A549 (cell line): ENCODE measurements around the gene RUNX2. TPM values are rescaled to one million over a fixed set of nuclear protein-coding genes. Genes with fewer than 3 reads are reported as not detected.

ENCODE experiments used
- ATAC-seq, 2 experiments: fragments of 200-7000 bp in 1 of 2; fragments of >200 bp in 1 of 2; cut with Nextera tagmentation in 1 of 2; cut with Tn5 transposase in 1 of 2; 3 replicates each; pipeline versions ENCODE4 v1.8.0 to v1.9.1; 2018 to 2020; ENCODE audit warnings: mild to moderate bottlenecking in 1 of 2, moderate library complexity in 1 of 2
- CTCF ChIA-PET: fragments of 300-600 bp; sonication (Branson Sonifier 250); formaldehyde crosslinking; extraction: SDS; loops from one replicate; lab custom pipeline; 2021; ENCODE audit warnings: antibody characterized with exemption, inconsistent platforms; lab: Yijun Ruan, JAX
- POLR2A ChIA-PET: fragments of 350-600 bp; formaldehyde crosslinking; extraction: SDS; loops from one replicate; lab custom pipeline; 2021; ENCODE audit warnings: antibody characterized with exemption, inconsistent platforms; lab: Yijun Ruan, JAX
- DNase-seq, 2 experiments: peaks; one replicate each; pipeline versions ENCODE4 v3.0.0 to v3.0.0-alpha.2; 2011 to 2016; ENCODE audit warnings: low read depth in 1 of 2, low spot score in 1 of 2
- FAIRE-seq: peaks from 2 replicates; lab custom pipeline; 2011; peaks lifted over from hg19 to GRCh38; lab: Jason Lieb, UNC
- H3K27ac ChIP-seq, 2 experiments: fragments of >200 bp; sonication (Bioruptor Twin); formaldehyde crosslinking; 3 replicates each; pipeline ENCODE4 v1.5.1; 2016 to 2017
- H3K4me1 ChIP-seq: fragments of >200 bp; sonication (Bioruptor Twin); formaldehyde crosslinking; 3 replicates; pipeline ENCODE4 v1.6.1; 2016
- H3K4me2 ChIP-seq: fragments of >200 bp; sonication (Bioruptor Twin); formaldehyde crosslinking; 3 replicates; pipeline ENCODE4 v1.6.1; 2016
- H3K4me3 ChIP-seq: fragments of >200 bp; sonication (Bioruptor Twin); formaldehyde crosslinking; 3 replicates; pipeline ENCODE4 v1.5.1; 2016
- H3K9me3 ChIP-seq: fragments of >200 bp; sonication (Bioruptor Twin); formaldehyde crosslinking; 3 replicates; pipeline ENCODE4 v1.6.1; 2016
- CBX8 ChIP-seq: fragments of 200-600 bp; sonication (generic); IDR thresholded peaks from 2 replicates; pipeline ENCODE4 v1.6.1; 2016
- CHD2 ChIP-seq: fragments of 150-350 bp; IDR thresholded peaks from 2 replicates; pipeline ENCODE4 v1.6.1; 2014; ENCODE audit warnings: low read length; ENCODE audit not compliant: partially characterized antibody
- EHF ChIP-seq: fragments of 250-450 bp; sonication (Bioruptor Pico); IDR thresholded peaks from 2 replicates; pipeline ENCODE4 v1.5.0; 2020; ENCODE audit warnings: mild to moderate bottlenecking
- ELK1 ChIP-seq: fragments of 150-350 bp; IDR thresholded peaks from 2 replicates; pipeline ENCODE4 v1.6.1; 2014; ENCODE audit warnings: low read depth, mild to moderate bottlenecking, low read length
- EP300 ChIP-seq, 2 experiments: fragments of >200 bp; sonication (Bioruptor Twin); formaldehyde crosslinking; IDR thresholded peaks; 2 replicates in 1 of 2; 3 replicates in 1 of 2; pipeline ENCODE4 v1.6.1; 2016 to 2017
- FOXS1 ChIP-seq: fragments of 250-450 bp; sonication (Bioruptor Pico); IDR thresholded peaks from 2 replicates; pipeline ENCODE4 v1.5.0; 2020; ENCODE audit warnings: mild to moderate bottlenecking, moderate library complexity
- HDAC2 ChIP-seq: fragments of 200-600 bp; sonication (generic); IDR thresholded peaks from 2 replicates; pipeline ENCODE4 v1.6.1; 2016
- HOXA7 ChIP-seq: fragments of 250-450 bp; sonication (Bioruptor Pico); IDR thresholded peaks from 2 replicates; pipeline ENCODE4 v1.5.0; 2020; ENCODE audit warnings: mild to moderate bottlenecking, moderate library complexity
- MAZ ChIP-seq: fragments of 150-350 bp; IDR thresholded peaks from 2 replicates; pipeline ENCODE4 v1.6.1; 2014; ENCODE audit warnings: antibody characterized with exemption, low read depth, low read length, borderline replicate concordance
- NFE2L2 ChIP-seq: fragments of 150-350 bp; conservative IDR thresholded peaks from 2 replicates; pipeline ENCODE4 v1.6.1; 2014; ENCODE audit warnings: low read length
- NR3C1 ChIP-seq: fragments of >200 bp; sonication (Bioruptor Twin); formaldehyde crosslinking; IDR thresholded peaks from 3 replicates; pipeline ENCODE4 v1.6.1; 2017
- PHF8 ChIP-seq: fragments of 200-600 bp; sonication (generic); IDR thresholded peaks from 2 replicates; pipeline ENCODE4 v1.6.1; 2016; ENCODE audit warnings: low read depth, mild to moderate bottlenecking, antibody characterized with exemption, moderate library complexity, borderline replicate concordance
- RAD21 ChIP-seq, 2 experiments: fragments of >200 bp in 1 of 2; sonication (Bioruptor Twin) in 1 of 2; formaldehyde crosslinking in 1 of 2; IDR thresholded peaks in 1 of 2; conservative IDR thresholded peaks in 1 of 2; 2 replicates in 1 of 2; 3 replicates in 1 of 2; pipeline ENCODE4 v1.6.1; 2012 to 2018; ENCODE audit warnings: inconsistent platforms in 1 of 2
- RARB ChIP-seq: fragments of 250-450 bp; sonication (Bioruptor Pico); IDR thresholded peaks from 2 replicates; pipeline ENCODE4 v1.8.0; 2021; ENCODE audit warnings: mild to moderate bottlenecking, moderate library complexity
- RNF2 ChIP-seq: fragments of 200-600 bp; sonication (generic); IDR thresholded peaks from 2 replicates; pipeline ENCODE4 v1.6.1; 2016; ENCODE audit warnings: low read depth, mild to moderate bottlenecking, antibody characterized with exemption, moderate library complexity, borderline replicate concordance
- TFCP2L1 ChIP-seq: fragments of 250-450 bp; sonication (Bioruptor Pico); IDR thresholded peaks from 2 replicates; pipeline ENCODE4 v1.5.0; 2021; ENCODE audit warnings: mild to moderate bottlenecking
- ZC3H11A ChIP-seq: fragments of 450-650 bp; IDR thresholded peaks from 2 replicates; pipeline ENCODE4 v1.6.1; 2014; ENCODE audit warnings: antibody characterized with exemption, mild to moderate bottlenecking
- ZNF302 ChIP-seq: fragments of 250-450 bp; sonication (Bioruptor Pico); IDR thresholded peaks from 2 replicates; pipeline ENCODE4 v1.9.0; 2021; ENCODE audit warnings: inconsistent platforms, mild to moderate bottlenecking, moderate library complexity
- WGBS: methylation state at CpG from one replicate; pipeline ENCODE4 v1.1.6; 2017; ENCODE audit errors: missing lambda C conversion rate; 5-methylcytosine and 5-hydroxymethylcytosine counted together
- polyA plus RNA-seq, 4 experiments: library from polyadenylated mRNA; depleted of rRNA in 3 of 4; stranded (reverse); fragments of >200 nt; fragmentation: RNase III in 1 of 4; extraction: RNeasy Plus Mini Kit Qiagen cat#74134 plus additional on column Dnase treatment in 1 of 4; gene quantifications; 2 replicates in 3 of 4; 3 replicates in 1 of 4; pipeline ENCODE4 v1.2.3, GENCODE V29; 2011 to 2017
- TF ChIP-seq, protein P1 (sequence below): IDR thresholded peaks from 2 replicates; pipeline ENCODE4 v1.6.1; 2012; ENCODE audit warnings: low read depth, borderline replicate concordance
- TF ChIP-seq, protein P2 (sequence below): fragments of >200 bp; sonication (Bioruptor Twin); formaldehyde crosslinking; IDR thresholded peaks from 3 replicates; pipeline ENCODE4 v1.5.1; 2016
- TF ChIP-seq, protein P3 (sequence below): IDR thresholded peaks from 2 replicates; pipeline ENCODE4 v1.6.1; 2012
- TF ChIP-seq, protein P4 (sequence below): fragments of 250-450 bp; sonication (Bioruptor Pico); IDR thresholded peaks from 2 replicates; pipeline ENCODE4 v1.5.0; 2021; ENCODE audit warnings: mild to moderate bottlenecking, moderate library complexity, borderline replicate concordance
- TF ChIP-seq, protein P5 (sequence below): fragments of 250-450 bp; sonication (Bioruptor Pico); IDR thresholded peaks from 2 replicates; pipeline ENCODE4 v1.5.0; 2020; ENCODE audit warnings: low read depth, mild to moderate bottlenecking, moderate library complexity

Gene RUNX2
- polyA plus RNA-seq, 2 of the 4 experiments (the other 2 are of a cell fraction), result 0.13 to 0.83 TPM

DNA sequence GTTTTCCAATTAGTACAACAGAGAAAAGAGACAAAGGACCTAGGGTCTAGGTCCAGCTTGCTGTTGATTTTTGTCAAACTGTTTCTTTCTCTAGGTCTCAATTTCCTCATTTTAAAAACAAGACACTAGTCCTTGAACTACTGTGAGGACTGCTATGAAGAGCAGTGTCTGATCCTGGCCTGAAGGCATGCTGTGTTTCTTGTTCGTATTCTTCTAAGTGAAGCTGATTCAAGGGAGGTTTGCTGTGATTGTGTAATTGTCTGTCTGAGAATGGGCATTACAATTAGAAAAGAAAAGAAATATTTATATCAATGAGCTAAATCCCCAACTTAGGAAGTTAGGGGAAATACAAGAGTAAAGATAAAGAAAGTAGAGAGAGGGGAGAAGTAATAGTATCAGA is 277.8 kb downstream of the RUNX2 start:
- TF ChIP-seq HOXA7 (CRISPR knock-in tag), result no peak
- no peak for TF ChIP-seq ELK1
- TF ChIP-seq, protein P1, sequence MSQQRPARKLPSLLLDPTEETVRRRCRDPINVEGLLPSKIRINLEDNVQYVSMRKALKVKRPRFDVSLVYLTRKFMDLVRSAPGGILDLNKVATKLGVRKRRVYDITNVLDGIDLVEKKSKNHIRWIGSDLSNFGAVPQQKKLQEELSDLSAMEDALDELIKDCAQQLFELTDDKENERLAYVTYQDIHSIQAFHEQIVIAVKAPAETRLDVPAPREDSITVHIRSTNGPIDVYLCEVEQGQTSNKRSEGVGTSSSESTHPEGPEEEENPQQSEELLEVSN, result no peak
- TF ChIP-seq ZNF302 (CRISPR knock-in tag), result no peak
- TF ChIP-seq, protein P2, sequence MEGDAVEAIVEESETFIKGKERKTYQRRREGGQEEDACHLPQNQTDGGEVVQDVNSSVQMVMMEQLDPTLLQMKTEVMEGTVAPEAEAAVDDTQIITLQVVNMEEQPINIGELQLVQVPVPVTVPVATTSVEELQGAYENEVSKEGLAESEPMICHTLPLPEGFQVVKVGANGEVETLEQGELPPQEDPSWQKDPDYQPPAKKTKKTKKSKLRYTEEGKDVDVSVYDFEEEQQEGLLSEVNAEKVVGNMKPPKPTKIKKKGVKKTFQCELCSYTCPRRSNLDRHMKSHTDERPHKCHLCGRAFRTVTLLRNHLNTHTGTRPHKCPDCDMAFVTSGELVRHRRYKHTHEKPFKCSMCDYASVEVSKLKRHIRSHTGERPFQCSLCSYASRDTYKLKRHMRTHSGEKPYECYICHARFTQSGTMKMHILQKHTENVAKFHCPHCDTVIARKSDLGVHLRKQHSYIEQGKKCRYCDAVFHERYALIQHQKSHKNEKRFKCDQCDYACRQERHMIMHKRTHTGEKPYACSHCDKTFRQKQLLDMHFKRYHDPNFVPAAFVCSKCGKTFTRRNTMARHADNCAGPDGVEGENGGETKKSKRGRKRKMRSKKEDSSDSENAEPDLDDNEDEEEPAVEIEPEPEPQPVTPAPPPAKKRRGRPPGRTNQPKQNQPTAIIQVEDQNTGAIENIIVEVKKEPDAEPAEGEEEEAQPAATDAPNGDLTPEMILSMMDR, result no peak
- TF ChIP-seq, protein P3, sequence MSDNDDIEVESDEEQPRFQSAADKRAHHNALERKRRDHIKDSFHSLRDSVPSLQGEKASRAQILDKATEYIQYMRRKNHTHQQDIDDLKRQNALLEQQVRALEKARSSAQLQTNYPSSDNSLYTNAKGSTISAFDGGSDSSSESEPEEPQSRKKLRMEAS, result no peak
- TF ChIP-seq TFCP2L1, result no peak
- TF ChIP-seq, protein P4, sequence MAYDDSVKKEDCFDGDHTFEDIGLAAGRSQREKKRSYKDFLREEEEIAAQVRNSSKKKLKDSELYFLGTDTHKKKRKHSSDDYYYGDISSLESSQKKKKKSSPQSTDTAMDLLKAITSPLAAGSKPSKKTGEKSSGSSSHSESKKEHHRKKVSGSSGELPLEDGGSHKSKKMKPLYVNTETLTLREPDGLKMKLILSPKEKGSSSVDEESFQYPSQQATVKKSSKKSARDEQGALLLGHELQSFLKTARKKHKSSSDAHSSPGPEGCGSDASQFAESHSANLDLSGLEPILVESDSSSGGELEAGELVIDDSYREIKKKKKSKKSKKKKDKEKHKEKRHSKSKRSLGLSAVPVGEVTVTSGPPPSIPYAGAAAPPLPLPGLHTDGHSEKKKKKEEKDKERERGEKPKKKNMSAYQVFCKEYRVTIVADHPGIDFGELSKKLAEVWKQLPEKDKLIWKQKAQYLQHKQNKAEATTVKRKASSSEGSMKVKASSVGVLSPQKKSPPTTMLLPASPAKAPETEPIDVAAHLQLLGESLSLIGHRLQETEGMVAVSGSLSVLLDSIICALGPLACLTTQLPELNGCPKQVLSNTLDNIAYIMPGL, result no peak
- no peak for TF ChIP-seq FOXS1 (CRISPR knock-in tag)
- no peak for TF ChIP-seq CBX8
- no peak for TF ChIP-seq RAD21 (conservative IDR thresholded peaks at IDR 0.05 in 1 of 2, IDR thresholded peaks at IDR 0.05 in 1 of 2)
- no peak for TF ChIP-seq PHF8
- TF ChIP-seq, protein P5, sequence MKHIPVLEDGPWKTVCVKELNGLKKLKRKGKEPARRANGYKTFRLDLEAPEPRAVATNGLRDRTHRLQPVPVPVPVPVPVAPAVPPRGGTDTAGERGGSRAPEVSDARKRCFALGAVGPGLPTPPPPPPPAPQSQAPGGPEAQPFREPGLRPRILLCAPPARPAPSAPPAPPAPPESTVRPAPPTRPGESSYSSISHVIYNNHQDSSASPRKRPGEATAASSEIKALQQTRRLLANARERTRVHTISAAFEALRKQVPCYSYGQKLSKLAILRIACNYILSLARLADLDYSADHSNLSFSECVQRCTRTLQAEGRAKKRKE (CRISPR knock-in tag), result no peak
- no peak for TF ChIP-seq HDAC2
- no peak for TF ChIP-seq EP300 (IDR thresholded peaks at IDR 0.05)
- TF ChIP-seq RARB (CRISPR knock-in tag), result no peak
- no peak for TF ChIP-seq NFE2L2
- no peak for TF ChIP-seq EHF (CRISPR knock-in tag)
- TF ChIP-seq NR3C1, result no peak
- TF ChIP-seq MAZ, result no peak
- FAIRE-seq (no peak), DNase-seq (no peak), ATAC-seq (no peak)
- no peak overlapping the region for H3K27ac ChIP-seq
- H3K4me2 ChIP-seq, result no peak overlapping the region
- WGBS, result 85% methylated on average over 1 of the region's 1 CpG
- H3K9me3 ChIP-seq, result no peaks in the 10 kb centered on the region
- no peak overlapping the region for H3K4me3 ChIP-seq
- CTCF ChIA-PET, result interaction anchor here (2.2 kb wide), 1 partner anchor 108 kb away, joined by 4 read pairs; no protein-coding TSS in a partner anchor
- POLR2A ChIA-PET, result no interaction called here
- H3K4me1 ChIP-seq, result no peaks in the 10 kb centered on the region

GRCh38 chr6:45606831-45607400 is 278.8 kb downstream of the RUNX2 start:
- FAIRE-seq, result no peak
- H3K27ac ChIP-seq, result no peak overlapping the region
- no peak for DNase-seq
- 43% methylated on average over 7 of the region's 7 CpGs for WGBS
- no peak overlapping the region for H3K4me2 ChIP-seq
- H3K4me3 ChIP-seq, result no peak overlapping the region
- ATAC-seq, result no peak
- TF ChIP-seq RNF2 (no peak), HOXA7 (CRISPR knock-in tag) (no peak), PHF8 (no peak), CHD2 (no peak), EP300 (IDR thresholded peaks at IDR 0.05) (no peak), RAD21 (conservative IDR thresholded peaks at IDR 0.05 in 1 of 2, IDR thresholded peaks at IDR 0.05 in 1 of 2) (no peak), ZC3H11A (no peak)
- TF ChIP-seq, protein P1, result no peak
- H3K4me1 ChIP-seq, result no peaks in the 10 kb centered on the region
- no peaks in the 10 kb centered on the region for H3K9me3 ChIP-seq
- ChIA-PET POLR2A (no interaction called here), CTCF (interaction anchor here (2.2 kb wide), 1 partner anchor 108 kb away, joined by 4 read pairs; no protein-coding TSS in a partner anchor)
